Astrocyte (in vitro differentiated cells and primary cell): ENCODE results near the gene OMD. TPM values are rescaled to one million over a fixed set of nuclear protein-coding genes. Genes with fewer than 3 reads are reported as not detected.

ENCODE experiments used
- DNase-seq: peaks from one replicate; pipeline ENCODE4 v3.0.0-alpha.2; 2010; ENCODE audit warnings: low read depth
- FAIRE-seq: peaks from 2 replicates; lab custom pipeline; 2011; peaks lifted over from hg19 to GRCh38; lab: Jason Lieb, UNC
- H2AFZ ChIP-seq: 2 replicates; pipeline ENCODE4 v1.6.0; 2012; ENCODE audit warnings: low read depth, low read length, inconsistent platforms
- H3K27ac ChIP-seq: 2 replicates; pipeline ENCODE4 v1.5.1; 2011; ENCODE audit warnings: low read depth, low read length, inconsistent platforms
- H3K27me3 ChIP-seq: 2 replicates; pipeline ENCODE4 v1.6.0; 2011; ENCODE audit warnings: low read length, inconsistent platforms; ENCODE audit not compliant: insufficient read depth
- H3K36me3 ChIP-seq: 2 replicates; pipeline ENCODE4 v1.5.1; 2011; ENCODE audit warnings: low read length, inconsistent platforms; ENCODE audit not compliant: insufficient read depth
- H3K4me1 ChIP-seq: 2 replicates; pipeline ENCODE4 v1.5.1; 2011; ENCODE audit warnings: low read length, inconsistent platforms; ENCODE audit not compliant: insufficient read depth
- H3K4me2 ChIP-seq: 2 replicates; pipeline ENCODE4 v1.6.0; 2012; ENCODE audit warnings: low read length, inconsistent platforms
- H3K4me3 ChIP-seq: 2 replicates; pipeline ENCODE4 v1.5.1; 2011; ENCODE audit warnings: low read depth, mild to moderate bottlenecking, low read length, inconsistent platforms; ENCODE audit not compliant: insufficient read depth
- H3K79me2 ChIP-seq: 2 replicates; pipeline ENCODE4 v1.6.0; 2012; ENCODE audit warnings: mild to moderate bottlenecking, low read length, inconsistent platforms; ENCODE audit not compliant: insufficient read depth
- H3K9ac ChIP-seq: 2 replicates; pipeline ENCODE4 v1.6.0; 2012; ENCODE audit warnings: mild to moderate bottlenecking, low read length, inconsistent platforms
- H3K9me3 ChIP-seq: 2 replicates; pipeline ENCODE4 v1.5.1; 2012; ENCODE audit warnings: low read depth, mild to moderate bottlenecking, low read length, inconsistent platforms; ENCODE audit not compliant: insufficient read depth
- H4K20me1 ChIP-seq: 2 replicates; pipeline ENCODE4 v1.6.0; 2012; ENCODE audit warnings: low read length, inconsistent platforms; ENCODE audit not compliant: insufficient read depth
- H3K27ac Mint-ChIP-seq: one replicate; pipeline ENCODE4 v1.8.0; 2021; ENCODE audit warnings: mild to moderate bottlenecking, mixed read lengths; ENCODE audit not compliant: unreplicated experiment
- H3K27me3 Mint-ChIP-seq: one replicate; pipeline ENCODE4 v1.8.0; 2021; ENCODE audit warnings: low read depth, mixed read lengths; ENCODE audit not compliant: unreplicated experiment
- H3K36me3 Mint-ChIP-seq: one replicate; pipeline ENCODE4 v1.8.0; 2021; ENCODE audit warnings: low read depth, mixed read lengths; ENCODE audit not compliant: unreplicated experiment
- H3K4me1 Mint-ChIP-seq: one replicate; pipeline ENCODE4 v1.8.0; 2021; ENCODE audit warnings: low read depth, mixed read lengths; ENCODE audit not compliant: unreplicated experiment
- H3K4me3 Mint-ChIP-seq: one replicate; pipeline ENCODE4 v1.8.0; 2021; ENCODE audit warnings: mild to moderate bottlenecking, moderate library complexity, mixed read lengths; ENCODE audit not compliant: unreplicated experiment
- H3K9me3 Mint-ChIP-seq: one replicate; pipeline ENCODE4 v1.8.0; 2021; ENCODE audit warnings: mild to moderate bottlenecking, mixed read lengths; ENCODE audit not compliant: unreplicated experiment
- CTCF ChIP-seq: IDR thresholded peaks from 2 replicates; pipeline ENCODE4 v1.5.1; 2011; ENCODE audit warnings: low read depth, mild to moderate bottlenecking, inconsistent platforms, low read length, moderate library complexity; ENCODE audit not compliant: insufficient read depth
- EZH2 ChIP-seq: IDR thresholded peaks from 2 replicates; pipeline ENCODE4 v1.6.1; 2012; ENCODE audit warnings: mild to moderate bottlenecking, low read length, inconsistent platforms; ENCODE audit not compliant: insufficient read depth
- total RNA-seq: library from RNA; stranded (reverse); gene quantifications from 2 replicates; pipeline ENCODE4 v1.2.1, GENCODE V29; 2021

Gene OMD
- total RNA-seq, 1 donor from 2014 or later, result not detected

GRCh38 chr9:92457576-92457975 is 33.3 kb upstream of the OMD start:
- Mint-ChIP-seq H3K27me3 (no peaks in the 10 kb centered on the region), H3K9me3 (no peaks in the 10 kb centered on the region), H3K4me3 (no peak overlapping the region), H3K4me1 (no peaks in the 10 kb centered on the region), H3K27ac (no peak overlapping the region), H3K36me3 (no peaks in the 10 kb centered on the region)
- Histone ChIP-seq H3K4me1 (no peaks in the 10 kb centered on the region), H3K4me2 (no peak overlapping the region), H3K79me2 (no peaks in the 10 kb centered on the region), H4K20me1 (no peaks in the 10 kb centered on the region), H3K9ac (no peak overlapping the region), H3K36me3 (no peaks in the 10 kb centered on the region), H3K27me3 (no peaks in the 10 kb centered on the region), H3K27ac (no peak overlapping the region), H2AFZ (no peak overlapping the region), H3K9me3 (no peaks in the 10 kb centered on the region), H3K4me3 (no peak overlapping the region)
- FAIRE-seq, result no peak
- no peak for TF ChIP-seq CTCF
- no peak for TF ChIP-seq EZH2
- DNase-seq, result no peak

GRCh38 chr9:92455217-92455616 is 30.9 kb upstream of the OMD start:
- Histone ChIP-seq H3K4me1 (no peaks in the 10 kb centered on the region), H3K4me2 (no peak overlapping the region), H3K9me3 (no peaks in the 10 kb centered on the region), H3K79me2 (no peaks in the 10 kb centered on the region), H4K20me1 (no peaks in the 10 kb centered on the region), H3K9ac (no peak overlapping the region), H3K27ac (no peak overlapping the region), H3K27me3 (no peaks in the 10 kb centered on the region), H3K4me3 (no peak overlapping the region), H3K36me3 (no peaks in the 10 kb centered on the region), H2AFZ (no peak overlapping the region)
- FAIRE-seq, result no peak
- no peak overlapping the region for H3K27ac Mint-ChIP-seq
- no peaks in the 10 kb centered on the region for H3K27me3 Mint-ChIP-seq
- DNase-seq, result no peak
- no peaks in the 10 kb centered on the region for H3K4me1 Mint-ChIP-seq
- no peak for TF ChIP-seq EZH2
- H3K9me3 Mint-ChIP-seq, result peaks cover 3% of the 10 kb centered on the region
- no peaks in the 10 kb centered on the region for H3K36me3 Mint-ChIP-seq
- H3K4me3 Mint-ChIP-seq, result no peak overlapping the region

- no peak for TF ChIP-seq CTCF
- no peak for TF ChIP-seq EZH2
- Histone ChIP-seq H3K27ac (no peak overlapping the region), H4K20me1 (no peaks in the 10 kb centered on the region), H3K79me2 (no peaks in the 10 kb centered on the region), H3K4me3 (no peak overlapping the region), H3K27me3 (no peaks in the 10 kb centered on the region), H3K36me3 (no peaks in the 10 kb centered on the region), H2AFZ (no peak overlapping the region), H3K4me2 (no peak overlapping the region), H3K9ac (no peak overlapping the region), H3K4me1 (peaks cover 3% of the 10 kb centered on the region), H3K9me3 (no peaks in the 10 kb centered on the region)
- peaks cover 3% of the 10 kb centered on the region for H3K9me3 Mint-ChIP-seq
- DNase-seq (no peak), FAIRE-seq (no peak)
- H3K36me3 Mint-ChIP-seq, result no peaks in the 10 kb centered on the region
- H3K27me3 Mint-ChIP-seq, result no peaks in the 10 kb centered on the region
- no peak overlapping the region for H3K27ac Mint-ChIP-seq
- no peak overlapping the region for H3K4me3 Mint-ChIP-seq
- peaks cover 7% of the 10 kb centered on the region for H3K4me1 Mint-ChIP-seq
Measured at GRCh38 chr9:92446536-92446935, 22.3 kb upstream of the OMD start.
